ENCODE data around the gene SYDE1. TPM values are rescaled to one million over a fixed set of nuclear protein-coding genes. Genes with fewer than 3 reads are reported as not detected.

The SYDE1 gene
- 18.6 and 19.4 TPM in 2 replicates for total RNA-seq (2012; rRNA removed)
- polyA plus RNA-seq (2012; rRNA removed) = 64.9 and 84.7 TPM in 2 replicates
- 50.7 and 84.5 TPM in 2 replicates for polyA plus RNA-seq (2012; cell fraction: cytosol; rRNA removed)
- polyA plus RNA-seq (2012; cell fraction: nucleus; rRNA removed; ENCODE audit: low replicate concordance) = 87.9 and 261 TPM in 2 replicates
- Bru-seq, nascent RNA = percentile 74 among the genes with signal in this experiment
- BruChase-seq, experiment 1, labeled RNA remaining after a 6-hour chase = percentile 71 among the genes with signal in this experiment
- percentile 70 among the genes with signal in this experiment for BruChase-seq, experiment 2, labeled RNA remaining after a 2-hour chase
- long read RNA-seq, partial matches to known transcripts = 29 of 36 reads
- long read RNA-seq, other reads (novel, unspliced or antisense) = 2 of 36 reads

- ChIA-PET CTCF (no interaction called here), POLR2A (ENCODE audit: unreplicated experiment) (no interaction called here)
Measured at GRCh38 chr19:15107061-15108010, at the start of gene SYDE1. Gene SYDE1, plus strand, starts transcription at chr19:15107401. Its CDS starts 33 bp downstream, at chr19:15107434.

More at GRCh38 chr19:15107061-15108010, at the start of gene SYDE1:
- Histone ChIP-seq H3K9me3 (ENCODE audit: control insufficient read depth, insufficient read depth, low read length) (peaks cover 11% of the 10 kb centered on the region), H3K4me3 (ENCODE audit: insufficient read depth, low read depth, low read length) (peak within 1 kb of the TSS; percentile 89), H4K91ac (ENCODE audit: insufficient read depth, low read depth, low read length) (peak within 1 kb of the TSS; percentile 98), H3K23ac (ENCODE audit: low read depth, low read length) (peak within 1 kb of the TSS; percentile 89), H2BK20ac (ENCODE audit: low read depth, low read length) (peak within 1 kb of the TSS; percentile 79), H3K36me3 (ENCODE audit: control insufficient read depth, insufficient read depth, low read length) (peaks cover 32% of the 10 kb centered on the region), H3K4me1 (ENCODE audit: control insufficient read depth, insufficient read depth, low read length) (peaks cover 6% of the 10 kb centered on the region), H2BK5ac (ENCODE audit: low read depth, low read length, poor library complexity, severe bottlenecking) (peak within 1 kb of the TSS; percentile 97), H4K8ac (ENCODE audit: low read depth in 2 of 2, low read length in 2 of 2) (peak within 1 kb of the TSS; percentile 93 to 100), H3K4me2 (ENCODE audit: low read depth, low read length) (peak within 1 kb of the TSS; percentile 95), H3K27ac (ENCODE audit: insufficient read depth, low read length) (peak within 1 kb of the TSS; percentile 96), H2AK5ac (ENCODE audit: low read depth, low read length) (peak within 1 kb of the TSS; percentile 99), H4K5ac (ENCODE audit: low read depth, low read length) (peak within 1 kb of the TSS; percentile 93), H2AK9ac (replicated peaks; ENCODE audit: low read depth, low read length, poor library complexity) (peak within 1 kb of the TSS; percentile 100), H2AFZ (replicated peaks; ENCODE audit: low read length, poor library complexity) (peak within 1 kb of the TSS; percentile 96), H4K20me1 (ENCODE audit: insufficient read depth, low read length) (peaks cover 15% of the 10 kb centered on the region), H3K79me1 (ENCODE audit: low read depth in 1 of 2, low read length in 2 of 2) (peaks cover 3 to 39% of the 10 kb centered on the region in 2 experiments; a peak in 3 of 4 replicates), H3K14ac (replicated peaks; ENCODE audit: low read depth, low read length) (peak within 1 kb of the TSS; percentile 99), H2BK15ac (ENCODE audit: low read depth, low read length) (peak within 1 kb of the TSS; percentile 100), H3K9ac (ENCODE audit: low read depth, low read length) (peak within 1 kb of the TSS; percentile 99), H3K18ac (ENCODE audit: low read depth, low read length) (peak within 1 kb of the TSS; percentile 88), H3K9me1 (ENCODE audit: insufficient read depth, low read length) (no peaks in the 10 kb centered on the region), H3K27me3 (ENCODE audit: control insufficient read depth, insufficient read depth, low read length) (no peaks in the 10 kb centered on the region), H3K4ac (ENCODE audit: low read depth, low read length) (peak within 1 kb of the TSS; percentile 99), H3K56ac (ENCODE audit: extremely low read depth, insufficient read depth, low read length) (peak within 1 kb of the TSS; percentile 98), H2BK120ac (ENCODE audit: low read depth, low read length) (peak within 1 kb of the TSS; percentile 89)
- WGBS, 2 experiments (ENCODE audit: extremely low coverage in 2 of 2, insufficient read length in 1 of 2) = 0% methylated on average over 1 of the region's 78 CpGs; no CpG with 5 or more reads in 1 of the 2 experiments
- dilution Hi-C loops (cut with HindIII; ENCODE audit: low sequenced_read_pairs, unreplicated experiment) = no loop called here
- in situ Hi-C loops (cut with MboI; ENCODE audit: low sequenced_read_pairs) = loop anchor here (25.0 kb wide), 1 partner anchor 1080 kb away; the partner anchor contains the start of genes AP1M1 and FAM32A
- TF ChIP-seq MAZ (IDR thresholded peaks at IDR 0.05; ENCODE audit: borderline replicate concordance, low read depth, low read length) (peak; percentile 71; the same call in 1 of the 2 replicates), BHLHE40 (IDR thresholded peaks at IDR 0.05; ENCODE audit: low read depth, low read length) (no peak), POLR2A (IDR thresholded peaks at IDR 0.05; ENCODE audit: low read depth, low read length) (peak; percentile 79)
- no TSS peak for BruUV-seq (replicated peaks)
- DNase-seq = peak; percentile 55
- intact Hi-C loops (cut with micrococcal nuclease) = loop anchor here (5.0 to 10.0 kb wide), 2 partner anchors 145 to 267 kb away; partner anchors contain the start of gene AKAP8
- ATAC-seq (ENCODE audit: low read depth) = peak; percentile 87

Data from IMR-90 (cell line).